Right lobe of liver (tissue), 6 donors: ENCODE data around the gene PPP1R3F. TPM values are rescaled to one million over a fixed set of nuclear protein-coding genes. Genes with fewer than 3 reads are reported as not detected.

ENCODE experiments used
- ATAC-seq, 4 donors: fragments of 200-7000 bp; cut with Tn5 transposase; one replicate each; pipeline ENCODE4 v1.9.1; 2020; ENCODE audit warnings: mild to moderate bottlenecking in 4 of 4, moderate library complexity in 4 of 4
- DNase-seq, 3 donors: peaks; one replicate each; pipeline ENCODE4 v3.0.0-alpha.2; 2020
- H3K27ac ChIP-seq, 3 donors: fragments of 200-600 bp; one replicate each; pipeline ENCODE4 v1.8.0; 2022
- H3K27me3 ChIP-seq, 2 donors: fragments of 200-600 bp; one replicate each; pipeline ENCODE4 v1.8.0; 2022
- H3K36me3 ChIP-seq, 4 donors: fragments of 200-600 bp; sonication (generic) in 1 of 4; one replicate each; pipeline versions ENCODE4 v1.5.1 to v1.8.0; 2017 to 2022; ENCODE audit warnings: control low read depth in 1 of 4
- H3K4me1 ChIP-seq, 4 donors: fragments of 200-600 bp; sonication (generic) in 1 of 4; one replicate each; pipeline versions ENCODE4 v1.5.1 to v1.8.0; 2017 to 2022; ENCODE audit warnings: control low read depth in 1 of 4
- H3K4me3 ChIP-seq, 3 donors: fragments of 200-600 bp; one replicate each; pipeline ENCODE4 v1.8.0; 2022
- H3K9me3 ChIP-seq, 4 donors: fragments of 200-600 bp; sonication (generic) in 1 of 4; one replicate each; pipeline versions ENCODE4 v1.5.1 to v1.8.0; 2017 to 2022; ENCODE audit warnings: control low read depth in 1 of 4
- CTCF ChIP-seq, 4 donors: fragments of 200-600 bp in 3 of 4; fragments of 450-650 bp in 1 of 4; IDR thresholded peaks; one replicate each; pipeline versions ENCODE4 v1.5.1 to v1.8.0; 2016 to 2022; ENCODE audit warnings: antibody characterized with exemption in 4 of 4, mild to moderate bottlenecking in 2 of 4
- POLR2A ChIP-seq: fragments of 450-650 bp; IDR thresholded peaks from one replicate; pipeline ENCODE4 v1.6.1; 2017; ENCODE audit warnings: antibody characterized with exemption, mild to moderate bottlenecking
- WGBS: methylation state at CpG from one replicate; pipeline ENCODE4 v1.1.6; 2018; ENCODE audit warnings: low coverage, low lambda C conversion rate; ENCODE audit not compliant: insufficient coverage; ENCODE audit errors: missing lambda C conversion rate; 5-methylcytosine and 5-hydroxymethylcytosine counted together
- intact Hi-C, 2 donors: fragments of 100-400 bp; cut with DNase I; formaldehyde crosslinking; loops; one replicate each; pipeline versions ENCODE4 v1.11.2 to v1.14.1; 2022
- total RNA-seq, 6 experiments: library from RNA; depleted of rRNA in 2 of 6; stranded (reverse); fragments of >200 nt in 2 of 6; fragmentation: NEBNext Ultra II Directional in 3 of 6; extraction: Animal tissue kit (Norgen Biotek cat#: 25700) in 3 of 6; gene quantifications; one replicate each; pipeline versions ENCODE4 v1.1.0 to v1.2.4, GENCODE V29; 2016 to 2023
- donor health status: DM: no; HTN: yes; CAD: no.
- donor health status: DM: no; HTN: no; CAD: no.
- donor health status: DM: no; HTN: no; CAD: no.
- donor health status: DM: no; HTN: yes; CAD: no.
- donor health status: DM: no; HTN: yes; CAD: no.

PPP1R3F gene
- total RNA-seq, 6 experiments from 2014 or later: 1.6 to 4.0 (median 2.2) TPM

GRCh38 chrX:49250066-49250465 lies 19.5 kb upstream of the PPP1R3F start:
- WGBS: 67% methylated on average over 1 of the region's 13 CpGs
- Histone ChIP-seq H3K4me3 (no peak overlapping the region), H3K36me3 (peaks cover 0 to 3% (median 0%) of the 10 kb centered on the region in 4 donors), H3K27me3 (no peaks in the 10 kb centered on the region), H3K27ac (no peak overlapping the region), H3K9me3 (no peaks in the 10 kb centered on the region), H3K4me1 (no peaks in the 10 kb centered on the region)
- ATAC-seq: no peak
- intact Hi-C loops: no loop called here
- TF ChIP-seq CTCF (IDR thresholded peaks at IDR 0.05) (no peak), POLR2A (no peak)
- DNase-seq: no peak

GRCh38 chrX:49250578-49250977 lies 19.0 kb upstream of the PPP1R3F start:
- Histone ChIP-seq H3K4me1 (no peaks in the 10 kb centered on the region), H3K9me3 (no peaks in the 10 kb centered on the region), H3K4me3 (no peak overlapping the region), H3K27me3 (no peaks in the 10 kb centered on the region), H3K27ac (no peak overlapping the region), H3K36me3 (peaks cover 0 to 3% (median 0%) of the 10 kb centered on the region in 4 donors)
- 100% methylated on average over 1 of the region's 9 CpGs for WGBS
- intact Hi-C loops: no loop called here
- TF ChIP-seq POLR2A (no peak), CTCF (IDR thresholded peaks at IDR 0.05) (no peak)
- DNase-seq (no peak), ATAC-seq (no peak)

GRCh38 chrX:49251325-49251724 lies 18.3 kb upstream of the PPP1R3F start:
- intact Hi-C loops: no loop called here
- 60% methylated on average over 2 of the region's 13 CpGs for WGBS
- TF ChIP-seq POLR2A: no peak
- no peak for TF ChIP-seq CTCF (IDR thresholded peaks at IDR 0.05)
- no peaks in the 10 kb centered on the region for H3K9me3 ChIP-seq
- H3K36me3 ChIP-seq: peaks cover 0 to 3% (median 0%) of the 10 kb centered on the region in 4 donors
- H3K27me3 ChIP-seq: no peaks in the 10 kb centered on the region
- DNase-seq: no peak
- no peak overlapping the region for H3K4me3 ChIP-seq
- H3K27ac ChIP-seq: no peak overlapping the region
- ATAC-seq: no peak
- no peaks in the 10 kb centered on the region for H3K4me1 ChIP-seq

- Histone ChIP-seq H3K27ac (no peak overlapping the region), H3K36me3 (no peaks in the 10 kb centered on the region), H3K27me3 (no peaks in the 10 kb centered on the region), H3K4me1 (no peaks in the 10 kb centered on the region), H3K4me3 (no peak overlapping the region), H3K9me3 (no peaks in the 10 kb centered on the region)
- intact Hi-C loops: no loop called here
- ATAC-seq (no peak), DNase-seq (no peak)
- 71% methylated on average over 5 of the region's 7 CpGs for WGBS
- TF ChIP-seq CTCF (IDR thresholded peaks at IDR 0.05): no peak
- TF ChIP-seq POLR2A: no peak
Observed at GRCh38 chrX:49254639-49255038, 15.0 kb upstream of the PPP1R3F start.
